GM19328 (cell line): Measurements from ENCODE around the gene XPC.
A peak's percentile ranks its signal among the peaks of the same experiment; 100 is the strongest.

Experiments used
- ATAC-seq: cut with Tn5 transposase; IDR thresholded peaks from one replicate; pipeline ENCODE4 v1.9.1; 2021; ENCODE audit warnings: mild to moderate bottlenecking, moderate library complexity; ENCODE audit not compliant: unreplicated experiment

Gene XPC

GRCh38 chr3:14208977-14209394 lies 30.6 kb upstream of the XPC start:
- ATAC-seq = no peak

GRCh38 chr3:14208168-14208567 lies 29.8 kb upstream of the XPC start:
- no peak for ATAC-seq

GRCh38 chr3:14206548-14207177 lies 28.3 kb upstream of the XPC start:
- ATAC-seq = no peak

GRCh38 chr3:14204515-14205284 lies 26.3 kb upstream of the XPC start:
- no peak for ATAC-seq

GRCh38 chr3:14203521-14204079 lies 25.2 kb upstream of the XPC start:
- ATAC-seq = no peak

GRCh38 chr3:14202874-14203520 lies 24.6 kb upstream of the XPC start:
- ATAC-seq = no peak

- ATAC-seq = no peak
These were observed 23.7 kb upstream of the XPC start for GRCh38 chr3:14201940-14202684.

- no peak for ATAC-seq
These were observed 22.4 kb upstream of the XPC start for GRCh38 chr3:14200841-14201240.

GRCh38 chr3:14200276-14200675 lies 21.9 kb upstream of the XPC start:
- ATAC-seq = no peak

- ATAC-seq = no peak
These were observed 21.2 kb upstream of the XPC start for GRCh38 chr3:14199641-14200040.

GRCh38 chr3:14194865-14195264 lies 16.5 kb upstream of the XPC start:
- ATAC-seq = no peak

- ATAC-seq = no peak
These were observed 9.8 kb upstream of the XPC start for GRCh38 chr3:14188041-14188754.

GRCh38 chr3:14186854-14187458 lies 8.6 kb upstream of the XPC start:
- ATAC-seq = no peak

- no peak for ATAC-seq
These were observed 4.7 kb upstream of the XPC start for GRCh38 chr3:14183015-14183577.

GRCh38 chr3:14181253-14181652 lies 2.9 kb upstream of the XPC start:
- ATAC-seq = no peak

GRCh38 chr3:14179795-14180194 lies 1.4 kb upstream of the XPC start:
- ATAC-seq = no peak

GRCh38 chr3:14179114-14179465 lies 689 bp upstream of the XPC start:
- ATAC-seq = no peak

- peak; percentile 3 for ATAC-seq
These were observed 688 bp downstream of the XPC start for GRCh38 chr3:14177580-14178246.

GRCh38 chr3:14175383-14176037 lies 2.9 kb downstream of the XPC start:
- no peak for ATAC-seq
